ENCODE data around the gene ANGPT4.
"Not testable (repeated sequence)": the region's sequence is repeated elsewhere in the genome, so short reads cannot be mapped to it uniquely, and the experiment has no call there.

ANGPT4 gene

DNA sequence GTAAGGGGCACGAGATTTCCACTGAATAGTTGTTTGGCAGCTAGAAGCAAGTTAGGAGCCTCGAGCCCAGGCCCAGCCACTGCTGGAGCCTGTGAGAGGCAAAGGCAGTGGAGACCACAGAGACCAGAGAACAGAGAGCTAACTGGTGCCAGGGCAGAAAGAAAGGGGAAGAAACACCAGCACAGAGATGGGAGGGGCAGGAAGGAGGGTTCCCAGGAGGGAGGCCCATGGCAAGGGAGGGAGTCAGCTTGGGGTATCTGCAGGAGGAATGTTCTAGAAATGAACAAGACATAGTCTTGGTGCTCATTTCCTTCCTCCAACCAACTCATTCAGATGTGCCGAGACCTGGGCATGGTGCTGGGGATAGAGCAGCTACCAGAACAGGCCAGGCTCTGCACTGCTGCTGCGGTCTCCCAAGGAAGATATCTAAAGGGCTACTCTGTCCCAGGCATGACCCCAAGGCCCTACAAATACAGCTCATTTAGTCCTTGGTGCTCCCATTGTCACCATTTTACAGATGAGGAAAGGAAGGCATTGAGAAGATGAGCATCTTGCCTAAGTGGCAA, 10.7 kb downstream of the ANGPT4 start:
- no peak for DNase-seq

DNA sequence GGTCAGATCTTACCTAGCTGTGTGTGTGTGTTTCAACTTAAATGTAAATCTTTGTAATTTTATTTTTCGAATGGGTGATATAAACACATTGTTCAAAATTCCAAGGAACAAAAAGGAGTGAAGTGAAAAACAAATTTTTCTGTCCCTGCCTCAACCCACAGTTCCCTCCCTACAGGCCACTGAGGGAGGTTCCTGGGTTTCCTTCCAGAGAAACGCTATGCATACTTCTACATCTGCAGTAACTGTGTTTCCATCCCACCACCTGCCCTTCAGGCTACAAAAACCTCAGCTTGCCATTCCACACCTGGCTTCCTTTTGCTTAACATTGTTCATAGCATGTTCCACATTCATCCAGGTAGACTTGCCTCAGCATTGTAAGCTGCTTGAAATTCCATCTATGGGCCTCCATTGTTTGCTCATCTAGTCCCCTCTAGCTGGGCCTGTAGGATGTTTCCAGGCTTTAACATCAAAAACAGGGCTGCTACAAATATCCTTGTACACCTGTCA, 12.0 kb downstream of the ANGPT4 start:
- no peak for DNase-seq

DNA sequence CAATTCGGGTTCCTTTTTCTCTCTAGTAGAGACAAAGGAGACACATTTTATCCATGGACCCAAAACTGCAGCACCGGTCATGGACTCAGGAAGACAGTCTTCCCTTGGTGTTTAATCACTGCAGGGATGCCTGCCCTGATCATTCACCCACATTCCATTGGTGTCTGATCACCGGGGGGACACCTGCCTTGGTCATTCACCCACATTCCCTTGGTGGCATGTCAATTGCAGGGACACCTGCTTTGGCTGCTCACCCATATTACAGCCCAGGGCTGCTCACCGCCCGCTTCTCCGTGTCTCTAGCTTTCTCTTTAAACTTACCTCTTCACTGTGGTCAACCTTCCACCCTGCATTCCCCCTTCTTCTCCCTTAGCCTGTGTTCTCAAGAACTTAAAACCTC, 18.7 kb downstream of the ANGPT4 start:
- DNase-seq: not testable (repeated sequence)

DNA sequence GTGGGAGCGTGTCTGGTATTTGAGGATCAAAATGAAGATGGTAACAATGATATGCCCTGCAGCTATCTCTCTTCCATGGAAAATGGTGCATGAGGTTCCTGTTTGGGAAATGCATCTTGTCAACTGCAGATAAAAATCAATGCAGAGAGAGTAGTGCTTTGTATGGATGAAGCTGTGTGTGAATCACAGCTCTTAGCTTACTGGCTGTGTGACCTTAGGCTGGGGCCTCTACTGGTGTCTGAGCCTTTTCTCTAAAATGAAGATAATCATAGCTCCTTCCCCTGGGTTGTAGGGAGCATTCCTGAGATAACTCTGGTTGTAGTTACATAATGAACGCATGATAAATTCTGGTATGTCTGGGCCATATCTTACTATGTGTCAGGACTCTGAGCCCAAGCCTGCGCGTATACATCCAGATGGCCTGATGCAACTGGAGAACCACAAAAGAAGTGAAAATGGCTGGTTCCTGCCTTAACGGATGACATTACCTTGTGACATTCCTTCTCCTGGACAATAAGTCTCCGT, 19.6 kb downstream of the ANGPT4 start:
- no peak for DNase-seq

DNA sequence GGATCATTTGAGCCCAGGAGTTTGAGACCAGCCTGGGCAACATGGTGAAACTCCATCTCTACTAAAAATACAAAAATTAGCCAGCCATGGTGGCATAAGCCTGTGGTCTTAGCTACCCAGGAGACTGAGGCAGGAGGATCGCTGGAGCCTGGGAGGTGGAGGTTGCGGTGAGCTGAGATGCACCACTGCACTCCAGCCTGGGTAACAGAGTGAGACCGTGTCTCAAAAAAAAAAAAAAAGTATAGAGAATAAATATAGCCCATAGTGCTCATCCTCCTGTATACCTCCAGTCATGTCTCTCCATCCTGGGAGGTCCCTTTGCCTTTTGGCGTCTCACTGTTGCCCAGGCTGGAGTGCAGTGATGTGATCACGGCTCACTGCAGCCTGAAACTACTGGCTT, 23.8 kb downstream of the ANGPT4 start:
- not testable (repeated sequence) for DNase-seq

DNA sequence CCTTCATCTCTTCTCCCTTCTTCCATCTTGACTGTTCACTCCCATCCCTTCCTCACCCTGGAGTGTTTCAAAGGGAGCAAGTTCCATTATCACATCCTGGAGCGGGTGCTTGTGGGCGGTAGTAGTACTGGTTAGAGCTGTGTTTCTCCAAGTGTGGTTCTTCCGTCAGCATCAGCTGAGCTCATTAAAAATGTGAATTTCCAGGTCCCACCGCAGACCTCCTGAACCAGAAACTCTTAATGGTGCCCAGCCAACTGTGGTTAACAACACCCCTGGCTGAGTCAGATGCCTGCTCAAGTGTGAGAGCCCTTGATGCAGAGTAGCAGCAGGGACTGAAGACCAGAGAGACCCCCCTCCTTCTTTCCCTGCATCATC, 24.4 kb downstream of the ANGPT4 start:
- peak; percentile 80 for DNase-seq

DNA sequence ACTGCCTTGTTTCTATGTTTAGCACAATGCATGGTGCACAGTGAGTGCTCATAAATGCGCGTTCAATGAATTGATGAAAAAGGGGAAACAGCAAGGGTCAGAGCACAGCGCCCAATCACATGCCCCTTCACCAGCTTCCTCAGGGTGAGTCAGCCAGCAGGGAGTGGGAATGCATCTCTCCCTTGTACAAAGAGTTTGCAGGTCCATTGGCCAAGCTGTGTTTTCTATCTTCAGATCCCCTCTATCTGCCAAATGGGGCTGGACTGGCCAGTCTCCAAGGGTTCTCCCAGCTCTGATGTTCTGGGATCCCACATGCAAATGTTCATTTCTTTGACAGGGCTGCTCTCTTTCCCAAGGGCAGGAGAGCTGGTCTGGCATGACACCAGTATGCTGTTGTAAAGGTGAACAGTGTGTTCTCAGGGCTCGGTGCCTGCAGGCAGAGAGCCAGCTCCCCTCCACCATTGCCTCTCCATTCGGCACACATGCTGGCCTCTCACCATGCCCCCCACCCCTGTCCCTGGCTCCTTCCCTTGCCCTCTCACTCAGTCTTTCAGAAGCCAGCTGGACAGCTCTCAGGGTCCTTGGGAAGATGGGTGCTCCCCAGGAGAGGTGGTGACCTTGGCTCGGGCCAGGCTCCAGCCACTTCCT, 25.0 kb downstream of the ANGPT4 start:
- no peak for DNase-seq

DNA sequence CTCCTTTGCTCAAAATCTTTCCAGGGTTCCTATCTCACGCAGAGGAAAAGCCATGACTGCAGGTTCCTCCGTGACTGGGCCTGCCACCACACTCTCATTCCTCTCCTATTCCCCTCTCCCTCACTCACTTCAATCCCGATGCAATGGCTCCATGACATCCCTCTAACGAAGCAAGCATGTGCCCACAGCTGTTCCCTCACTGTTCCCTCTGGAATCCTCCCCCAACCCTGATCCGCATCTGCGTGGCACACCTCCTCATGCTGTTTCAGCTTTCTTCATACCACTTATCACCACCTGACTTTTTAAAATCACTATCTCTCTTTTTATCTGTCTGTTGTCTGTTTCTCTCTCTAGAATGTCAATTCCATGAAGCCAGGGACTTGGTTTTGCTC, 25.5 kb downstream of the ANGPT4 start:
- peak; percentile 49 for DNase-seq

DNA sequence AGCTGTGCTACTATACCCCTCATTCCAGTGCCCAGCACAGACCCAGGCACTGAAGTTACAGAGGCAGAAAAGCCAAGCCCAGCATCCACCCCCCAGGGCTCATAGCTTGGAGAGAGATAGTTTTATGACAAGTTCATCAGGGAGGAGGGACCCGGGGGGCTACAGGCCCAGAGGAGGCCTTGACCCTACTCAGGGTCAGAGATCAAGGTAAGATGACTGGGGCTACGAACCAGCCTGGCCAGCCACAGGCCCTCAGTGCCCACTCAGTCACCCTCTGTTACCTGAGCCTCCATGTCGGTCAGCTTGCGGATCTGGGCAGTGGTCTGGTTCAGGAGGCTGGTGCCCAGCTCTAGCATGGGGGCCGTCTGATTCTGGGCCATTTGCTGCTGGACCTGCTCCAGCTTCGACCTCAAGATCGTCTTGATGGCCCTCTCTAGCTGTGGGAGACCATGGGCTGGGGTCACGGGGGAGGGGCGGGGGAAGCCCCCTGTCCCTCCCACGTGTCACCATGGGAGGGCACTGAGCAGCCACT, 26.1 kb downstream of the ANGPT4 start:
- DNase-seq: no peak

DNA sequence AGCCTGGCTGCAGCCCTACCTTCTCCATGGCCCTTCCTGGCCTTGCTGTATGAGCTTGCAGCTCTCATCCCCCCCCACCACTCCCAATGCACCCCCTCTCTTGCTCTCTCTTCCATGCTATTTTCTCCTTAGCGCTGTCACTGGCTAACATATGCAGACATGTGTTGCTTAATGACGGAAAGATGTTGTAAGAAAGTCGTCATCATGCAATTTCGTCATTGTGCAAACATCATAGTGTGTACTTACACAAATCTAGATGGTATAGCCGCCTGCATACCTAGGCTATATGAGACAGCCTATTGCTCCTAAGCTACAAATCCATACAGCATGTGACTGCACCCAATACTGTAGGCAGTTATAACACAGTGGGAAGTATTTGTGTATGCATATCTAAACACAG, 27.0 kb downstream of the ANGPT4 start:
- DNase-seq: no peak

DNA sequence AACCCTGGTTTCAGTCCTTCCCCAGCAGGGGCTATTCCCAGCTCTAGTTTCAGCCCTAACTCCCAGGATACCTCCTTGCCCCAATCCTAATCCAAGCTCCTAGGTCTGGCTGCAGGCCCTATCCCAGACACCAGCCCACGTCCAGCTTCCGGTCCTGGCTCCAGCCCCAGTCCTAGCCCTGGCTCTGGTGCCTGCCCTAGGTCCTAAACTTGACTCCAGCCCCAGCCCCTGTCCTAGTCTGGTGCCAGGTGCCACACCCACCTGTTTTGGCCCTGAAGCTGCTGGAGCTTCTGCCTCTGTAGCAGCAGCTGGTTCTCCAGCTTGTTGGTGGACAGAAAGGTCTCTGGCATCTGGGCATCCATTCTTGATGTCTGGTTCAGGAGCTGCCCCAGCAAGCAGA, 28.1 kb downstream of the ANGPT4 start:
- no peak for DNase-seq

DNA sequence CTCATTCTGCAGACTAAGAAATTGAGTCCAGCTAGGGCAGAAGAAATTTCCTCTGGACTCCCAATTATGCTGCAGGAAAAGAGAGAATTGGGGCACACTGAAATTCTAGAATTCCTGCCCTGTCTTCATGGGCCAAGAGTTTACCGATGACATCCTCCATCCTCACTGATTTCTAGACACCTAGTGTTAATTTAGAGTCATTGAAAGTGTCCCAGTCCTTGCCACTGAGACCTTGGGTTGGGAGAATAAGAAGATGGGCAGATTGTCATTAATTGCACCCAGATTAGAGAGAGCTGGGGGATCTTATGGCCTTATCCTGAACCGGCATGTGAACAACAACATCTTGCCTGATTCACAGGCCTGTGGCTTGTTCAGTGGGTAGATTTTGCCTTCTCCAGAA, 29.0 kb downstream of the ANGPT4 start:
- no peak for DNase-seq

DNA sequence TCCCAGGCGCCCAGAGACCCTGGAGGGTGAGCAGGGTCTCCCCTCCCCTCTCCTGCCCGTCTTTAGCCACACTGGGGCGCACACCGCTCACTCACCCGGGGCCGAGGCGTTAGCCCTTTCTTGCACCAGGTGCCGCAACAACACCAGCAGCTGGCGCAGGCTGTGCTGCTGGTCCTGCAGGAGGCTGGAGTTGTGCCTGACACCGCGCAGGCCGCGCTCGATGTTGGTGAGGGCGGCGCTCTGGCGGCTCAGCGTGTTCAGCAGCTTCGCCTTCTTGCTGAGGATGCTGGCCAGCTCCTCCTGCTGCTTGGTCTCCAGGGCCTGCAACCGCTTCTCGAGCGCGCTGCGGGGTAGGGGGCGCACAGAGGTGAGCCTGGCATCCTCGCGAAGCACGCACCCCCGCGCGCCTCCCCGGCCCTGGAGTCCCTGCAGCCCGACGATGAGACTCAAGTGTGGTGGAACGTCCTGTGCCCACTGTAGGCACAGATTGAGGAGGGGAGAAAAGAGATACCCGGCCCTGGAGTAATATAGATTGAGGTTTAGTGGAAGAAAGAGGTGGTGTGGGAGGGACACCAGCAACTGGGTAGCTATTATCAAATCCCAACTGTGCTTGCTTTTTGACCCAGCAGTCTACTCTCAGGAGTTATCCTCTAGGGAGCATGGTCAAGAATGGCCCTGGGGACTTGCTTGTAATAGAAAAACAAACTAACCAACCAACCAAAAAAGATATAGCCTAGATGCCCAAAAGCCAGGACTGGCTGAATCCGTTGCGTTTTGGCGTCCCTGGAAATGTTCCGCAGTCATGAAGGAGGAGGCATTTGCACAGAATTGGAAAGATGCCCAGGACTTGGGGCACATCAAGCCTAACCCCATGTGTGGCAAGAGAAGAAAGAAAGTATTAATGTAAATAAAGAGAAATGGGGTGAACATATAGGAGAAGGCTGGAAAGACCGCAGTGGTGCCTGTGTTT, 30.9 kb downstream of the ANGPT4 start:
- peak; percentile 79 for DNase-seq

DNA sequence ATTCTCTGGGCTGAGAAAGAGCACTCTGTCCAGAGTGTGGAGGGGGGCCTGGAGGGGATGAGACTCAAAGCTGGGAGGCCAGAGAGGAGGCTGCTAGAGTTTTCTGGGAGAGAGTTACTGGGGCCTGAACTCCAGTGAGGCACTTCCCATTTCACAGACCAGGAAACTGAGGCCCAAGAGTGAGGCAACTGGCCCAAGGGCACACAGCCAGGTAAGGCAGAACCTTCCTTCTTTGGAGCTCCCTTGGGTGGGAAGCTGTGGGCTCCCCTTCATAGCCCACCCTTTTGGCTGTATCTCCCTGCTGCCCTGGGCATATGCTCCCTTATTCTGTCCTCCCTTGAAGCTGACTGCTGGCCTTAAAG, 34.4 kb downstream of the ANGPT4 start:
- no peak for DNase-seq

DNA sequence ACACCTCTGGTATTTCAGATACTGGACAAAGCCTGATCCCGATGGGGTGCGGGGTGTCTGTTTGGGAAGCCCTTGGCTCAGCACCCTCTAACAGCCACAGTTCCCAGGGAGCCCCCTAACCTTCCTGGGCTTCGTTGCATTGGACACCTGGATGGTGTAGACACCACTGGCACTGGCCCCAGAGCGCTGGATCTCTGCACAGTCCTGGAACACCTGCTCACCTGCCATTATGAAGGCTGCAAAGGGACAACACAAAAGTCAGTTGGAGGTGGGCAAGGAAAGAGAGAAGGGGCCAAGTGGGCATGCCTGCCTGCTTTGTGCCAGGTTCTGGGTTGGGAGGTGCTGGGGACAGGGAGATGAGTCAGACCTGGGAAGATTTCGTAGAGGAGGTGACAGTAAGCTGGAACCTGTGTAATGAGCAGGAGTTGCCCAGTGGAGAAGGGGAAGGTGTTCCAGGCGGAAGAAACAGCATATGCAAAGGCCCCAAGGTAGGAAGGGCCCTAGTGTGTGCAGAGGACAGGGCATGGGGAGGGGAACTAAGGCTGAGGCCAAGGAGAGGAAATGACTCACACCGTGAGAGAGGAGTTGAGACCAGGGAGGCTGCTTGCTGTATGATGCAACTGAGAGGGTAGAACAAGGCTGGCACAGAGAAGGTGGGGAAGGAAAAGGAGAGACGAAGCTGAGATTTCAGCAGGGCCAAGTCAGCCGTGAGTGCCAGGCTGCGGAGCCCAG, 34.9 kb downstream of the ANGPT4 start:
- DNase-seq: no peak

DNA sequence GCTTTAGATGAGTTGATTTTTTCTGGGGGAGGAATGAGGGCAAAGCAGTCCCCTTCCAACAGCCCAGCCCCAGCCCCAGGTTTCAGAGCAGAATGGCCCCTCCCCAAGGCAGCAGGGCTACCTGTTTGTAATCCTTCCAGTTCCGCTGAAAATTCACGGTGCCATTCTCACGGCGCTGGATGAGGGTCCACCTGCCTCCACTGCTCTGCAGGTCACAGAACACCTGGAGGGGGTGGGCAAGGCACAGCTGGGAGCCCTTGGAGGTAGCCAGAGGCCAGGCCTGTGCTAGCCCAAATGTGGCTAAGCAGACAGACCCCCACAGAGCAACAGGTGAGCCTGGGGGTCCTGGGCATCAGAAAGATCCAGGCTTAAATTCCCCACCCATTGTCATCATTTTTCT, 36.5 kb downstream of the ANGPT4 start:
- DNase-seq: no peak

DNA sequence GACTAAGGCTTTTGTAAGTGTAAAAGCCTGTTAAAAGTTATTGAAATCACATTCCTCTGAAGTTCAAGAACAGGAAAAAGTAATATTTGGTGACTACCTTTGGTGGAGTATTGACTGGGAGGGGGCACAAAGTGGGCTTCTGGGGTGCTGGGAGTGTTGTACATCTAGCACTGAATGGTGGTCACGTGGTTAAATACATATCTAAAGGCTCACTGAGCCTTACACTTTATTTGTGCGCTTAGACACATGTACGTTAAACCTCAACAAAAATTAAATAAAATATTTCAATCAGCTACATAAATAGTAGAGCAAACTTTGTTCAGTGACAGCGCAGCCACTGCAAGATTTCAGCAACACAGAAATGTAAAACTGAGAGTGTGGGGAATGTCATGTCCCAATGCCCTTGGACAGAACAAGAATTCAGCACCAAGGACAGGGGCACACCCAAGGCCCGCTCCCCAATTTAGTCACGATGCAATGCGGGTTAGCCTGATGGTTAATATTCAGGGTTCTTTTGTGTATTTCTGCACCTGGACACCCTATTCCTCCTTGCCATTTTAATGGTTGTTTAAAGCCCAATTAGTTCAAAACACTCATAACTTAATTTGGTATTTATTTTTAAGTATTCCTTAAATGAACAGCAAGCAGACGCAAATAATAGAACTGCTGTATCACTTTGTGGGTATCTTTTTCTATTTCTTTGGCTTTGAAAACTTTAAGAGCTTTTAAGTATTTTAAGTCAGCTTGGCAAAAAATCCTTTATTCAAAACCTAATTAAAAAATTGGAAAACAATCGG, 37.4 kb downstream of the ANGPT4 start:
- peak; percentile 33 for DNase-seq

DNA sequence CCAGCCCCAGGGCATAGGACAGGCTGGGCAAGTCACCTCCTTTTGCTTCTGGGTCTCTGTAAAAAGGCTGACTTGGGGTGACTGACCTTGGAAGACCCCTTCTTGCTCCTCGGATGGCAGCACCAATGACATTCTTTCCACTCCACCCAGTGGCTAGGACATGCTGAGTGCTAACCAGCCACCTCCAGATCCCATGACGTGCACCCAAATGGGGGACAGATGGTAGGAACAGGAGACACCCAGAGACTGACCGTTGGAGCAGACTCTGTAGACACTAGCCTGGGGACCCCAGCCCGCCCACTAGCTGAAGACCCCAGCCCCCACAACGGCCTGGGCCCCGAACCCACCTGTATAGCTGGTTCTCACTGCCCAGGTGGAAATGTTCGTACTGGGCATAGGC, 38.3 kb downstream of the ANGPT4 start:
- no peak for DNase-seq

DNA sequence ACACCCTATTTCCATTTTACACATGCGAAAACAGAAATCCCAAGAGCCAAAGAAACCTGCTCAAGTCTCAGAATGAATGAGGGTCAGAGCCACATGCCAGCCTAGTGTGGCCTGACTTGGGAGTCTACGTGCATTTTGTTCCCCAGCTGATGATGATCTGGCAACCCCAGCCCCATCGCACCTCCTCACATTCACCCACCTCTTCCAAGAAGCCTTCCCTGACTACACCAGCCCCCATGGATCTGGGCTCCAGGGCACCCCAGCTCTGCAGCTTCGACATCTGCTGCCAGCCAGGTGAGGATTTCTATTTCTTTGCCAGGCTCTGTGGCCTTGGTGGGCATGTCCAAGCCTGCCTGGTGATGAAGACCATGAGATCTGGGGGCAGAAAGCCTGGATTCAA, 41.0 kb downstream of the ANGPT4 start:
- no peak for DNase-seq

DNA sequence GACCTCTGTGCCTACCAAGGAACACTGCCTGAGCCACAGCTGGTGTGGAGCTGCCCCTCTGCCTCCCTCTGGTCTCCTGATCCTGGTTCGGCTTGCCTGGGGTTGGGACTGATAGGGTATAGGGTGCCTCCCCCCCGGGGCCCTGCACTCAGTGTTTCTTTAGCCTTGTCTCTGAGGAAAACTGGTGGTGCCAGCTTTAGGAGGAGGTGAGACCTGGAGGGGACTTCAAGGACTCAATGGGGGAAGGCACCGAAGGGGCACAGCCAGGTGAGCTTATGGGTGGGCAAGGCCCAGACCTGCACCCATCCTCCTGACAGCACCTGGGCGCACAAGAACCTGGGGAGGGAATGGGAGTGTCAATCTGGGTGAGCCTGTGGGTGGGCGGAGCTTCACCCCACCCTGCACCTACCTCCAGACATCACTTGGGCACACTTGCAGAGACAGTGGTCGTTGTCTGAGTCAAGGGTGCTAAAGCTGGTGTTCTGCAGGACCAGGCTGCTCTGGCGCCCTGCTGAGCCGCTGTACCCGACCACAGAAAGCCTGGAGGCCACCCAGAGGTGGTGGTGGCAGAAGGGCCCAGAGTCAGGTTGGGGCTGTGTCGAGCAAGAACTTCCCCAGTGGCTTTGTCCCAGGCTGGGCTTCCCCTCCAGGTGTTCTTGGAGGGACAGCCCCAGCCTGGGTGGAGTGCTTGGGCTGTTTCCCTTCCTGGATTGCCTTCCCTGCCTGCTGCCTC, 42.1 kb downstream of the ANGPT4 start:
- DNase-seq: no peak
